GM19193 (cell line): ENCODE measurements around the gene MPHOSPH6.

Experiments used
- POLR2A ChIP-seq: IDR thresholded peaks from 4 replicates; pipeline ENCODE4 v1.6.1; 2011; ENCODE audit not compliant: insufficient read depth, insufficient read length; ENCODE audit errors: extremely low read depth

MPHOSPH6 gene

DNA sequence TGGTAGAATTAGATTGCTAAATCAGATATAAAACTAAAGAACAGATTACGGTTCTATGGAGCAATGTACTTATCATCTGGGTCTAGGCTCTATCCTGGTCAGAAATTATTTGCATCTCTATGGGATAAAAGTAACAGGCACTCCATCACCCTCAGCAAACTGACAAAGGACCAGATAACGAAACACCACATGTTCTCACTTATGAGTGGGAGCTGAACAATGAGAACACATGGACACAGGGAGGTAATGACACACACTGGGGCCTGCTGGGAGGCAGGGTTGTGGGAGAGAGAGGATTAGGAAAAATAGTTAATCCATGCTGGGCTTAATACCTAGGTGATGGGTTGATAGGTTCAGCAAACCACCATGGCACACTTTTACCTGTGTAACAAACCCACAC lies 61.9 kb downstream of the MPHOSPH6 start:
- no peak for TF ChIP-seq POLR2A

DNA sequence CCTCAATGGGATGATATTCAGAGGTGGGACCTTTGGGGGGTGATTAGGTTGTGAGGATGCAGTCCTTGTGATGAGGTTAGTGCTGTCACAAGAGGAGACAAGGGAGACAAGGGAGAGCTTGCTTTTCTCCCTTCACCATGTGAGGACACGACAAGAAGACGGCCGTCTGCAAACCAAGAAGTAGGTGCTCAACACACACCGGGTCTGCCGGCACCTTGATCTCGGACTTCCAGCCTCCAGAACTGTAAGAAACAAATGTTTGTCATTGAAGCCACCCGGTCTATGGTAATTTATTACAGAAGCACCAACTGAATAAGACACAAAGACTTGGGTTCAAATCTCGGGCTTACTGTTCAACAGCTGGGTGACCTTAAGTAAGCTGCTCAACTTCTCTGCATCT lies 64.9 kb downstream of the MPHOSPH6 start:
- no peak for TF ChIP-seq POLR2A
